Panc1 (cell line): Measurements from ENCODE around the gene SPRYD3. TPM values are rescaled to one million over a fixed set of nuclear protein-coding genes. Genes with fewer than 3 reads are reported as not detected.

ENCODE experiments used
- ATAC-seq: fragments of 200-7000 bp; cut with Tn5 transposase; 2 replicates; pipeline ENCODE4 v1.9.1; 2020; ENCODE audit warnings: mild to moderate bottlenecking, moderate library complexity
- BruUV-seq: library from RNA; stranded (reverse); fragments of 400-500 nt; replicated peaks from 2 replicates; lab custom pipeline; 2021; lab: Mats Ljungman, UMichigan
- CTCF ChIA-PET: fragments of 300-600 bp; sonication (Branson Sonifier 250); formaldehyde crosslinking; loops from one replicate; lab custom pipeline; 2022; ENCODE audit warnings: antibody characterized with exemption; lab: Charles Lee
- POLR2A ChIA-PET: fragments of 300-600 bp; sonication (Branson Sonifier 250); formaldehyde crosslinking; loops from one replicate; lab custom pipeline; 2022; ENCODE audit warnings: antibody characterized with exemption; lab: Charles Lee
- DNase-seq: peaks from one replicate; pipeline ENCODE4 v3.0.0-alpha.2; 2010; ENCODE audit warnings: low read depth, low spot score
- H3K27ac ChIP-seq: 2 replicates; pipeline ENCODE4 v1.5.1; 2011; ENCODE audit warnings: mild to moderate bottlenecking, low read length, inconsistent platforms
- H3K27me3 ChIP-seq: fragments of 200-500 bp; sonication (Bioruptor generic); 2 replicates; pipeline ENCODE4 v1.6.0; 2014; ENCODE audit warnings: low read length, inconsistent platforms; ENCODE audit not compliant: control insufficient read depth, insufficient read depth
- H3K36me3 ChIP-seq: fragments of 200-500 bp; sonication (Bioruptor generic); 2 replicates; pipeline ENCODE4 v1.5.1; 2014; ENCODE audit warnings: inconsistent platforms, mild to moderate bottlenecking, low read length, moderate library complexity; ENCODE audit not compliant: control insufficient read depth, insufficient read depth
- H3K4me1 ChIP-seq: 2 replicates; pipeline ENCODE4 v1.5.1; 2011; ENCODE audit warnings: inconsistent platforms, mild to moderate bottlenecking, low read length, moderate library complexity; ENCODE audit not compliant: control insufficient read depth, insufficient read depth
- H3K4me3 ChIP-seq, 2 experiments: 2 replicates each; pipeline ENCODE4 v1.5.1; 2011 to 2012; ENCODE audit warnings: low read depth in 2 of 2, low read length in 2 of 2, mild to moderate bottlenecking in 2 of 2, inconsistent platforms in 1 of 2, moderate library complexity in 1 of 2
- H3K9me3 ChIP-seq: fragments of 200-500 bp; sonication (Bioruptor generic); 2 replicates; pipeline ENCODE4 v1.5.1; 2014; ENCODE audit warnings: low read depth, mild to moderate bottlenecking, inconsistent platforms, low read length, moderate library complexity; ENCODE audit not compliant: control insufficient read depth, insufficient read depth
- CTCF ChIP-seq: fragments of 450-650 bp; IDR thresholded peaks from 2 replicates; pipeline ENCODE4 v1.5.1; 2017; ENCODE audit warnings: mild to moderate bottlenecking
- POLR2AphosphoS5 ChIP-seq: IDR thresholded peaks from 2 replicates; pipeline ENCODE4 v1.6.1; 2012; ENCODE audit warnings: mild to moderate bottlenecking, low read depth, low read length, moderate library complexity
- REST ChIP-seq, 2 experiments: IDR thresholded peaks; 2 replicates each; pipeline ENCODE4 v1.6.1; 2011 to 2012; ENCODE audit warnings: low read depth in 2 of 2, control low read depth in 1 of 2, low read length in 1 of 2, mild to moderate bottlenecking in 1 of 2, moderate library complexity in 1 of 2; ENCODE audit not compliant: insufficient read depth in 1 of 2
- SIN3A ChIP-seq: IDR thresholded peaks from 2 replicates; pipeline ENCODE4 v1.6.1; 2012; ENCODE audit warnings: low read depth, mild to moderate bottlenecking, low read length, moderate library complexity, borderline replicate concordance; ENCODE audit not compliant: insufficient read depth
- TCF7L2 ChIP-seq: IDR thresholded peaks from 2 replicates; pipeline ENCODE4 v1.6.1; 2011; ENCODE audit warnings: mild to moderate bottlenecking, low read depth, low read length, inconsistent platforms
- in situ Hi-C: cut with HindIII; loops from 2 replicates; pipeline ENCODE4 v1.10.0; 2016; ENCODE audit warnings: low sequenced_read_pairs, low pct_unique_long_range_greater_than_20kb
- intact Hi-C: fragments of 100-400 bp; cut with micrococcal nuclease; formaldehyde crosslinking; loops from one replicate; pipeline ENCODE4 v1.10.0; 2022; ENCODE audit not compliant: unreplicated experiment
- total RNA-seq: library from RNA; stranded (reverse); gene quantifications from one replicate; pipeline ENCODE4 v1.2.1, GENCODE V29; 2021; ENCODE audit not compliant: unreplicated experiment

The SPRYD3 gene
- total RNA-seq, 1 experiment from 2014 or later: 25.0 TPM

GRCh38 chr12:53074283-53074998 lies 4.7 kb downstream of the SPRYD3 start:
- no peaks in the 10 kb centered on the region for H3K9me3 ChIP-seq
- BruUV-seq: no TSS peak
- ChIA-PET POLR2A (no interaction called here), CTCF (no interaction called here)
- 0 out of 2 replicates have a peak, but pooled peaks cover 3% of the 10 kb centered on the region for H3K4me1 ChIP-seq
- DNase-seq: no peak
- no peak overlapping the region for H3K27ac ChIP-seq
- no peak for ATAC-seq
- intact Hi-C loops: no loop called here
- H3K4me3 ChIP-seq: no peak overlapping the region
- no peak for TF ChIP-seq CTCF
- no peak for TF ChIP-seq REST (IDR thresholded peaks at IDR 0.05; ENCODE audit: insufficient read depth in 1 of 2, low read depth in 2 of 2, low read length in 1 of 2)
- TF ChIP-seq SIN3A: no peak
- TF ChIP-seq POLR2AphosphoS5: no peak
- no peak for TF ChIP-seq TCF7L2
- H3K36me3 ChIP-seq: no peaks in the 10 kb centered on the region
- no peaks in the 10 kb centered on the region for H3K27me3 ChIP-seq
- in situ Hi-C loops: no loop called here

- ChIA-PET CTCF (interaction anchor here (0.6 kb wide), 1 partner anchor 177 kb away, joined by 6 read pairs; no protein-coding TSS in a partner anchor), POLR2A (no interaction called here)
- H3K4me1 ChIP-seq: 0 out of 2 replicates have a peak, but pooled peaks cover 3% of the 10 kb centered on the region
- no peak for DNase-seq
- no peak overlapping the region for H3K27ac ChIP-seq
- in situ Hi-C loops (no loop called here), intact Hi-C loops (no loop called here)
- BruUV-seq: no TSS peak
- H3K27me3 ChIP-seq: no peaks in the 10 kb centered on the region
- TF ChIP-seq POLR2AphosphoS5: no peak
- TF ChIP-seq REST (IDR thresholded peaks at IDR 0.05; ENCODE audit: insufficient read depth in 1 of 2, low read depth in 2 of 2, low read length in 1 of 2): no peak
- TF ChIP-seq CTCF: no peak
- no peak for TF ChIP-seq TCF7L2
- TF ChIP-seq SIN3A: no peak
- no peak overlapping the region for H3K4me3 ChIP-seq
- no peak for ATAC-seq
- no peaks in the 10 kb centered on the region for H3K9me3 ChIP-seq
- no peaks in the 10 kb centered on the region for H3K36me3 ChIP-seq
Observed at GRCh38 chr12:53073881-53074280, 5.3 kb downstream of the SPRYD3 start.
